SHP77 (cell line): ENCODE measurements around the gene FGF7.
"Not testable (repeated sequence)": the region's sequence is repeated elsewhere in the genome, so short reads cannot be mapped to it uniquely, and the experiment has no call there.

ENCODE experiments used
- DNase-seq, 2 experiments: peaks; one replicate each; lab custom pipeline; 2025; lab: John Stamatoyannopoulos, UW

The FGF7 gene

GRCh38 chr15:49439678-49440395 lies 16.8 kb downstream of the FGF7 start:
- no peak for DNase-seq

- no peak for DNase-seq
These were observed 18.3 kb downstream of the FGF7 start for GRCh38 chr15:49441356-49441755.

- DNase-seq: no peak
These were observed 18.8 kb downstream of the FGF7 start for GRCh38 chr15:49441816-49442215.

- no peak for DNase-seq
These were observed 29.6 kb downstream of the FGF7 start for GRCh38 chr15:49452595-49452994.

GRCh38 chr15:49456166-49456565 lies 33.1 kb downstream of the FGF7 start:
- DNase-seq: no peak

- no peak for DNase-seq
These were observed 35.1 kb downstream of the FGF7 start for GRCh38 chr15:49458145-49458544.

GRCh38 chr15:49460411-49460941 lies 37.4 kb downstream of the FGF7 start:
- no peak for DNase-seq

GRCh38 chr15:49462232-49462844 lies 39.3 kb downstream of the FGF7 start:
- DNase-seq: no peak

- no peak for DNase-seq
These were observed 41.5 kb downstream of the FGF7 start for GRCh38 chr15:49464522-49464921.

- DNase-seq: no peak
These were observed 43.1 kb downstream of the FGF7 start for GRCh38 chr15:49466119-49466518.

GRCh38 chr15:49467746-49468480 lies 44.9 kb downstream of the FGF7 start:
- DNase-seq: no peak

GRCh38 chr15:49468481-49468839 lies 45.4 kb downstream of the FGF7 start:
- DNase-seq: no peak

GRCh38 chr15:49471248-49471647 lies 48.2 kb downstream of the FGF7 start:
- not testable (repeated sequence) for DNase-seq

- DNase-seq: no peak
These were observed 48.7 kb downstream of the FGF7 start for GRCh38 chr15:49471733-49472132.

- no peak for DNase-seq
These were observed 49.3 kb downstream of the FGF7 start for GRCh38 chr15:49472338-49472737.

GRCh38 chr15:49473031-49473430 lies 50.0 kb downstream of the FGF7 start:
- no peak for DNase-seq

GRCh38 chr15:49478021-49478420 lies 55.0 kb downstream of the FGF7 start:
- not testable (repeated sequence) for DNase-seq

- not testable (repeated sequence) for DNase-seq
These were observed 55.9 kb downstream of the FGF7 start for GRCh38 chr15:49478982-49479381.

GRCh38 chr15:49485401-49485800 lies 62.4 kb downstream of the FGF7 start:
- DNase-seq: not testable (repeated sequence)

GRCh38 chr15:49490966-49491365 lies 67.9 kb downstream of the FGF7 start:
- no peak for DNase-seq

GRCh38 chr15:49492151-49492550 lies 69.1 kb downstream of the FGF7 start:
- no peak for DNase-seq

GRCh38 chr15:49492830-49493229 lies 69.8 kb downstream of the FGF7 start:
- no peak for DNase-seq

GRCh38 chr15:49494842-49495241 lies 71.8 kb downstream of the FGF7 start:
- DNase-seq: no peak
